Measurements from ENCODE around the gene PBLD. TPM values are rescaled to one million over a fixed set of nuclear protein-coding genes. Genes with fewer than 3 reads are reported as not detected.
"Not testable (repeated sequence)": the region's sequence is repeated elsewhere in the genome, so short reads cannot be mapped to it uniquely, and the experiment has no call there.

The PBLD gene
- total RNA-seq, 3 donors from 2014 or later = 40.3 to 115 (median 67.2) TPM

GRCh38 chr10:68251625-68252495 is 80.9 kb downstream of the PBLD start:
- DNase-seq (no peak), ATAC-seq (no peak)
- intact Hi-C loops (cut with DNase I, micrococcal nuclease) = no loop called here
- TF ChIP-seq CTCF (IDR thresholded peaks at IDR 0.05) = no peak
- no peak overlapping the region for H3K4me3 ChIP-seq
- H3K9me3 ChIP-seq = no peaks in the 10 kb centered on the region
- no peaks in the 10 kb centered on the region for H3K4me1 ChIP-seq (ENCODE audit: low read depth)
- H3K36me3 ChIP-seq (ENCODE audit: low read depth) = no peaks in the 10 kb centered on the region

GRCh38 chr10:68251151-68251550 is 81.6 kb downstream of the PBLD start:
- Histone ChIP-seq H3K36me3 (ENCODE audit: low read depth) (no peaks in the 10 kb centered on the region), H3K4me3 (no peak overlapping the region), H3K9me3 (no peaks in the 10 kb centered on the region), H3K4me1 (ENCODE audit: low read depth) (no peaks in the 10 kb centered on the region)
- ATAC-seq (no peak), DNase-seq (no peak)
- intact Hi-C loops (cut with DNase I, micrococcal nuclease) = no loop called here
- TF ChIP-seq CTCF (IDR thresholded peaks at IDR 0.05) = no peak

DNA sequence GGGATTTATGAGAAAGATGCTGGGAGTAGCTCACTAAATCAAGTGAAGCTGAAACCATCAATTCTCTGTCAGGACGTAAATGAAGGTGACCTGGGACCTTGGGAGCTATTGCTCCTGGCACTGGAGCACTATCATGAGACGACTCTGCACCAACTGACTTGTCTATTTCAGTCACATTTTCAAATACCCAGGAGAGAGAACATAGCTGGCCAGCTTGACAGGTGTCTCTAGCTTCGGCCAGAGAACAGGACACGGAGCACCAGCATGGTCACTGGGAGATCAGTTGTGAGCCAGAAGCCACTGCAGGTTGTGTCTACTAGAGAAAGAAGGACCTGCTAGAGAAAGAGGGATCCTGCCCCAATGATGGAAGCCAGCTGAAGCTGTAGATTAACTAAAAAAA is 83.4 kb downstream of the PBLD start:
- ATAC-seq = no peak
- TF ChIP-seq CTCF (IDR thresholded peaks at IDR 0.05) = no peak
- H3K36me3 ChIP-seq (ENCODE audit: low read depth) = no peaks in the 10 kb centered on the region
- H3K9me3 ChIP-seq = no peaks in the 10 kb centered on the region
- intact Hi-C loops (cut with DNase I, micrococcal nuclease) = no loop called here
- H3K4me3 ChIP-seq = no peak overlapping the region
- no peaks in the 10 kb centered on the region for H3K4me1 ChIP-seq (ENCODE audit: low read depth)
- DNase-seq = no peak

GRCh38 chr10:68247931-68248330 is 84.8 kb downstream of the PBLD start:
- no peaks in the 10 kb centered on the region for H3K36me3 ChIP-seq (ENCODE audit: low read depth)
- DNase-seq (no peak), ATAC-seq (no peak)

DNA sequence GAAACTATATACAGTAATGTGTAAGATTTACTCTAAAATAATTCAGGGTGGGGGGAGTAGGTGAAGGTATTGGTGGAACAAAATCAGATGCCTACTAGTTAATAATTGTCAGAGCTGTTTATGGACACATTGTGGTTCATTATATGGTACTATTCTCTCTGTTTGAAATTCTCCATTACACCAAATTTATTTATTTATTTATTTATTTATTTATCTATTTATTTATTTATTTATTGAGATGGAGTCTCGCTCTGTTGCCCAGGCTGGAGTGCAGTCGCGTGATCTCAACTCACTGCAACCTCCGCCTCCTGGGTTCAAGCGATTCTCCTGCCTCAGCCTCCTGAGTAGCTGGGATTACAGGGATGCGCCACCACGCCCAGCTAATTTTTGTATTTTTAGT is 86.3 kb downstream of the PBLD start:
- intact Hi-C loops (cut with DNase I, micrococcal nuclease); H3K9me3 ChIP-seq; H3K4me1 ChIP-seq (ENCODE audit: low read depth); H3K36me3 ChIP-seq (ENCODE audit: low read depth); ATAC-seq; DNase-seq; H3K4me3 ChIP-seq: not testable (repeated sequence)

More at GRCh38 chr10:68247931-68248330, 84.8 kb downstream of the PBLD start:
- Histone ChIP-seq H3K9me3 (no peaks in the 10 kb centered on the region), H3K4me3 (no peak overlapping the region), H3K4me1 (ENCODE audit: low read depth) (no peaks in the 10 kb centered on the region)
- no peak for TF ChIP-seq CTCF (IDR thresholded peaks at IDR 0.05)
- intact Hi-C loops (cut with DNase I, micrococcal nuclease) = no loop called here

- intact Hi-C loops (cut with DNase I, micrococcal nuclease) = no loop called here
- no peak for ATAC-seq
Measured at GRCh38 chr10:68242051-68242450, 90.7 kb downstream of the PBLD start.

More at GRCh38 chr10:68242051-68242450, 90.7 kb downstream of the PBLD start:
- H3K4me1 ChIP-seq (ENCODE audit: low read depth) = no peaks in the 10 kb centered on the region
- no peak for TF ChIP-seq CTCF (IDR thresholded peaks at IDR 0.05)
- no peak for DNase-seq
- H3K36me3 ChIP-seq (ENCODE audit: low read depth) = no peaks in the 10 kb centered on the region
- no peak overlapping the region for H3K4me3 ChIP-seq
- H3K9me3 ChIP-seq = no peaks in the 10 kb centered on the region
